RWPE2 (cell line): ENCODE measurements around the gene NR2C1.

Experiments used
- ATAC-seq: fragments of 200-7000 bp; cut with Tn5 transposase; 3 replicates; pipeline ENCODE4 v1.9.1; 2021; ENCODE audit warnings: low read depth
- DNase-seq: peaks from one replicate; pipeline ENCODE4 v3.0.0-alpha.2; 2020; ENCODE audit warnings: low spot score
- H3K27ac ChIP-seq: fragments of 450-650 bp; 2 replicates; pipeline ENCODE4 v1.5.1; 2017; ENCODE audit warnings: mild to moderate bottlenecking; ENCODE audit not compliant: poor library complexity, severe bottlenecking
- H3K27me3 ChIP-seq: fragments of 250-450 bp; sonication (Bioruptor Pico); 2 replicates; pipeline ENCODE4 v1.5.1; 2021; ENCODE audit warnings: mild to moderate bottlenecking, moderate library complexity; ENCODE audit not compliant: insufficient read depth, poor library complexity, severe bottlenecking
- H3K36me3 ChIP-seq: fragments of 250-450 bp; sonication (Bioruptor Pico); 2 replicates; pipeline ENCODE4 v1.5.1; 2020; ENCODE audit warnings: low read depth, mild to moderate bottlenecking, moderate library complexity
- H3K4me1 ChIP-seq: fragments of 250-450 bp; sonication (Bioruptor Pico); 2 replicates; pipeline ENCODE4 v1.5.1; 2021; ENCODE audit warnings: mild to moderate bottlenecking, moderate library complexity; ENCODE audit not compliant: insufficient read depth, poor library complexity, severe bottlenecking
- H3K4me3 ChIP-seq: fragments of 250-450 bp; sonication (Bioruptor Pico); 2 replicates; pipeline ENCODE4 v1.5.1; 2021; ENCODE audit warnings: mild to moderate bottlenecking, moderate library complexity; ENCODE audit not compliant: severe bottlenecking
- H3K9me3 ChIP-seq: fragments of 250-450 bp; sonication (Bioruptor Pico); 2 replicates; pipeline ENCODE4 v1.5.1; 2021; ENCODE audit warnings: mild to moderate bottlenecking, moderate library complexity; ENCODE audit not compliant: severe bottlenecking
- CTCF ChIP-seq: fragments of 450-650 bp; IDR thresholded peaks from one replicate; pipeline ENCODE4 v1.5.1; 2017; ENCODE audit warnings: mild to moderate bottlenecking, moderate library complexity; ENCODE audit not compliant: poor library complexity, severe bottlenecking

Gene NR2C1

GRCh38 chr12:95055057-95055456 is 18.4 kb downstream of the NR2C1 start:
- H3K4me3 ChIP-seq = no peak overlapping the region
- no peak for TF ChIP-seq CTCF
- no peak for ATAC-seq
- no peaks in the 10 kb centered on the region for H3K27me3 ChIP-seq
- peaks cover 81% of the 10 kb centered on the region for H3K36me3 ChIP-seq
- no peaks in the 10 kb centered on the region for H3K9me3 ChIP-seq
- no peak for DNase-seq
- no peak overlapping the region for H3K27ac ChIP-seq
- H3K4me1 ChIP-seq = no peaks in the 10 kb centered on the region

GRCh38 chr12:95054206-95054605 is 19.2 kb downstream of the NR2C1 start:
- no peak overlapping the region for H3K27ac ChIP-seq
- TF ChIP-seq CTCF = no peak
- no peaks in the 10 kb centered on the region for H3K27me3 ChIP-seq
- no peaks in the 10 kb centered on the region for H3K4me1 ChIP-seq
- H3K9me3 ChIP-seq = no peaks in the 10 kb centered on the region
- no peak overlapping the region for H3K4me3 ChIP-seq
- H3K36me3 ChIP-seq = peaks cover 83% of the 10 kb centered on the region
- no peak for ATAC-seq
- DNase-seq = no peak

- Histone ChIP-seq H3K36me3 (peaks cover 83% of the 10 kb centered on the region), H3K4me1 (no peaks in the 10 kb centered on the region), H3K27ac (no peak overlapping the region), H3K27me3 (no peaks in the 10 kb centered on the region), H3K4me3 (no peak overlapping the region), H3K9me3 (no peaks in the 10 kb centered on the region)
- ATAC-seq = no peak
- no peak for TF ChIP-seq CTCF
- no peak for DNase-seq
Observed at GRCh38 chr12:95051241-95051640, 22.2 kb downstream of the NR2C1 start.

- Histone ChIP-seq H3K36me3 (peaks cover 88% of the 10 kb centered on the region), H3K4me3 (no peak overlapping the region), H3K9me3 (no peaks in the 10 kb centered on the region), H3K27me3 (no peaks in the 10 kb centered on the region), H3K27ac (no peak overlapping the region), H3K4me1 (no peaks in the 10 kb centered on the region)
- no peak for DNase-seq
- ATAC-seq = no peak
- no peak for TF ChIP-seq CTCF
Observed at GRCh38 chr12:95037906-95038305, 35.5 kb downstream of the NR2C1 start.

GRCh38 chr12:95034750-95035149 is 38.7 kb downstream of the NR2C1 start:
- Histone ChIP-seq H3K27ac (no peak overlapping the region), H3K36me3 (peaks cover 90% of the 10 kb centered on the region), H3K4me3 (no peak overlapping the region), H3K27me3 (no peaks in the 10 kb centered on the region), H3K9me3 (no peaks in the 10 kb centered on the region), H3K4me1 (no peaks in the 10 kb centered on the region)
- no peak for TF ChIP-seq CTCF
- no peak for DNase-seq
- ATAC-seq = no peak
